ENCODE data around the gene SLC12A7.
"Not testable (repeated sequence)": the region's sequence is repeated elsewhere in the genome, so short reads cannot be mapped to it uniquely, and the experiment has no call there.

SLC12A7 gene

DNA sequence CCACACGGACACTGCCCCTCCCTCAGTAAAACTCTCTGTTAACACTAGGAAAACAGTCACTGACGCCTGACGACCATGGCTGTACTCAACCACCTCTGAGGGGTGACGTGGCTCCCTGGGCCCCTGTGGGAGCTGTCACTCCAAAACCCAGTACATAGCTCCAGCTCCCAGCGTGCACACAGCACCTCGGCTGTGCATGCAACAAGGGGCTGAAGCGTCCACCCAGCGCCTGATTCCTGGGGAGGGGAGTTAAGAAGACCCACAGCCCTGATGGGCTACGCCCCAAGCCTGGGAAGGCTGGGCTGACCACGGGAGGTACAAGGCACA lies 36.3 kb downstream of the SLC12A7 start:
- DNase-seq: no peak

DNA sequence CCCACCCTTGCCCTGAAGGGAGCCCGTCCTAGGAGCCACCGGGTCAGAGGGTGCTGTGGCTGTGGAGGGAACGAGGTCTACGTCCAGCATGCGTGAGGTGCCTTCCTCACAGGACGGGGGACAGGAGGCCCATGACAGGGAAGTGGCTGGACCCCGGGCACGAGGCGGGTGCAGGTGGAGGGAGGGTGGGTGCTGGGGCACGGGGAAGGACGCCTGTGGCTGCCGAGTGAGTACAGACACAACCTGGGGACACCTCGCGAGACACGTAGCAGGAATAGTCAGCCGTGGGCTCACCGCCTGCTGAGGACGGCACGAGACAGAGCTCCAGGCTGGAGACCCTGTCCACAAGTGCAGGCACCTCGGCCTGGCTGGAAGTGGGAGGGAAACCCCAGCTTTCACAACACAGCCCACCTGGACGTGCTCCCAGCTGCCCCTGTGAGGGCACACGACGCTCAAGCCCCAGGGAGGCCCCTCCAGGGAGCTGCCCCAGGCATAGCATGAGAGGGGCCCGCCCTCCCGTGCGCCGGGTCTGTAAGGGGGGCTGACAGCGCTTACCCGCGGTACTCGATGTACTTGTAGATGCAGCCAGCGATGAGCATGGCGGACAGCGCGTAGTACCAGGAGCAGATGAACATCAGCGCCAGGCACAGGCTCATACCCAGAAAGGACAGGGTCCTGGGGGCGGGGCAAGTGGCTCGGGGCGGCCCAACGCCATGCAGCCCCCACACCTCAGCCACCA lies 36.9 kb downstream of the SLC12A7 start:
- no peak for DNase-seq

DNA sequence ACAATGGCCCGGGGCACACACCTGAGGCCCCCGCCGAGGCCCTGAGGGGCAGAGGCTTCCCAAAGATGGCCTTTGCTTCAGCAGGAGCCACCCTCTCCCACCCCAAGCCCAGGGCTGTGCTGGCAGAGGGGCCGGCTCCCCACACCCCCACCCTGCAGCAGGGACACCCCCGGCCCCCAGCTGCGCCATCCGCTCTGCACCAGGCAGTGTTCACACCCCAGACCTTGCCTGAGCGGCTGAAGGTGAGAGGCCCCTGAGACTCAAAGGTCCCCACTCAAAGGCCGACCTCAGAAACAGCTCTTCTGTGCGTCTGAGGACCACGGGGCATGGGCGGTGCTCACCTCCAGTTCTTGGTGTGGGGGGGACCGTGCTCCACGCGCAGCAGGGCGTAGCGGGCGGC lies 37.6 kb downstream of the SLC12A7 start:
- no peak for DNase-seq

DNA sequence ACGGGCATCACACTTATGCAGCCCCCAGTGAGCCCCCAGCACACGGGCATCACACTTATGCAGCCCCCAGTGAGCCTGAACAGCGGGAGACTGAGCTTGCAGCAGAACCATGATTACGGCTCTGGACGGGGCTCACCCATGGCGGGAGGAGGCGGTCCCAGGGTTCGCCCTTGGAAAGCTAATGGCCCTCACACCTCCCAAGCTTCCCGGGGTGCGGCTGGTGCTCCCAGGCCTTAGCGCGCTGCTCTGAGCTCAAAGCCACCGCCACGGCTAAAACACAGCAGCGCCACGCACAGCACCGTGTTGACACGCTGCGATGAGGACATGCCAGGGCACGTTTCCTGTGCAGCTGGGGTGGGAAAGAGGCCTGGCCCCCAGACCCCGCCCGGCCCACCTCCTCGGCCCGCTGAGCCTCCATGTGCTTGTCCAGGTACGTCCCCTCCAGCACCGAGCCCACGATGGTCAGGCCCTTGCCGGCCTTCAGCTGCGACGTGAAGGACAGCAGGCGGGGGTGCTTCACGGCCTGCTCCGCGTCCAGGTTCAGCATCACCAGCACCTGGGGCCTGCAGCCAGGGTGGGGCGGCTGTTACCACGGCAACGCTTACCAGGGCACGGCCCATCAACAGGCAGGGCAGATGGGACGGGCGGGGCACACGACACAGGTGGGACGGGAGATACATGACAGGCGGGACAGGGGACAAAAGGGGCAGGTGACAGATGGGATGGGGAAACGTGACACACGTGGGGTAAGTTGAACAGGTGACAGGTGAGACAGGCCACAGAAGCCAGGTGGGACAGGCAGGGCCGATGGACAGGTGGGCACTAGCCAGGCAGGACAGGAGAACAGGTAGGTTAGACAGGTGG lies 38.4 kb downstream of the SLC12A7 start:
- DNase-seq: no peak

DNA sequence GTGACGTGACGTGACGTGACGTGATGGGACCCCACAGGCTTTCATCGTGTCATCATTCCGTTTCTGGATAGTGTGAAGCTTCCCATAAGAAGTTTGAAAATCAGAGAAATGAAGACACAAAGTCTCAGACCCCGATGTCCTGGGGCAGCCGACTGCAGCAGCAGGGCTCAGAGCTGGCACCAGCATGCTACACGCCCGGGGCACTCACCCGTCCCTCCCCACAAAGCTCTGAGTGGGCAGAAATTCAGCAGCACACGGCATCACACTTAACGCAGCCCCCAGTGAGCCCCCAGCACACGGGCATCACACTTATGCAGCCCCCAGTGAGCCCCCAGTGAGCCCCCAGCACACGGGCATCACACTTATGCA lies 42.2 kb downstream of the SLC12A7 start:
- no peak for DNase-seq

DNA sequence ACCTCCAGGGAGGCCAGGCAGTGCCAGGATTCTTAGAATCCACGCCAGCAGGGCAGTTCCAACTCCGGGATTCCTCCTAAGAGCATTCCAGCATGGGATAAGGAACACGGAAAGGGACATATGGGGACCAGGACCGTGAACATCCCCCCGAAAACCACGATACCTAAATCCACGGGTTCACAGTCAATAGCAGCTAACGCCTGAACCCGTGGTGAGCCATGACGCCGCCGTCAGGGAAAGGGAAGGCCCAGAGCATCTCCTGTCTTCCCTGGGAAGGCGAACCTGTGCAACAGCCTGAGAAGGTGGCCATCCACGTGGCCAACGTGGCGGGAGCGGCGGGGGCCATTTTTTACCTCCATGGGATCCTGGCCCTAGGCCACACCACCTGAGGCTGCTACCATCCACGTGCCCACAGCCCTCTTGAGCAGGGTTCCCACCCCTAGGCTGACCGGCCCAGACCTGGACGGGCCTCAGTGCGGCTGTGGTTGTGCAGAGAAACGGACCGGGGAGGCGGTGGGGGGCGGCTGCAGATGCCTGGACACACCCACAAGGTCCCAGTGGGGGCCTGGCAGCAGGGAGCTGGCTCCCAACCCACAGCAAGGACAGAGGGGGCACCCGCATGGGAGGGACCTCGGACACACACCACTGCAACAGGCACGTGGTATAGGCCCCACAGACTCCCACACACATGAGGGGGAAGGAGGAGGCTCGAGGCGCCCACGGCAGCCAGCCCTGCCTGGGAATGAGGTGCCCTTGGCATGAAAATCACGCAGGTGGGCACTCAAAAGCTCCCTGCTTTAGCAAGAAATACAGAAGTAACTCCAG lies 42.8 kb downstream of the SLC12A7 start:
- DNase-seq: no peak

DNA sequence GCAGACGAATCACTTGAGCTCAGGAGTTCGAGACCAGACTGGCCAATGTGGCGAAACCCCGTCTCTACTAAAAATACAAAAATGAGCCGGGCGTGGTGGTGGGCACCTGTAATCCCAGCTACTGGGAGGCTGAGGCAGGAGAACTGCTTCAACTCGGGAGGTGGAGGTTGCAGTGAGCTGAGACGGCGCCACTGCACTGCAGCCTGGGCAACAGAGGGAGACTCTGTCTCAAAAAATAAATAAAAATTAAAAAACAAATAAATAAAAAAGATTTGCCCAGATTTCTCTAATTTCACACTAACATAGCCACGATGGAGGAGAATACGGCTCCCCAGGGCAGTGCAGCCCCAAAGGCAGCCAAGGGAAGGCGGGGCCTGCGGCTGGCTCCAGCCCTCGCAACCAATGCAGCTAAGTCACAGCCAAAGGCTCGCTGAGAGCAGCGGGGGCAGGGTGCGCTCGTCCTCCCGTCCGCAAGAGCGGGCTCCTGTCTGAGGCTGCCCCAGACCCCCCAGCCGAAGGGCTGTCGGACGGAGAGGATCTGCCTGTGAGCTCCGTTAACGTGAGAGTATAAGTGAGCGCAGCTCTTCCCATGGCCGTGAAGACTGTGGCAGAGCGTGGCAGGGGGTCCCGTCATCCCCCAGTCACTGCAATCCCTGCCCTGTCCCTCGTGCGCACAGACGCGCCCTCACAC lies 43.5 kb downstream of the SLC12A7 start:
- no peak for DNase-seq

DNA sequence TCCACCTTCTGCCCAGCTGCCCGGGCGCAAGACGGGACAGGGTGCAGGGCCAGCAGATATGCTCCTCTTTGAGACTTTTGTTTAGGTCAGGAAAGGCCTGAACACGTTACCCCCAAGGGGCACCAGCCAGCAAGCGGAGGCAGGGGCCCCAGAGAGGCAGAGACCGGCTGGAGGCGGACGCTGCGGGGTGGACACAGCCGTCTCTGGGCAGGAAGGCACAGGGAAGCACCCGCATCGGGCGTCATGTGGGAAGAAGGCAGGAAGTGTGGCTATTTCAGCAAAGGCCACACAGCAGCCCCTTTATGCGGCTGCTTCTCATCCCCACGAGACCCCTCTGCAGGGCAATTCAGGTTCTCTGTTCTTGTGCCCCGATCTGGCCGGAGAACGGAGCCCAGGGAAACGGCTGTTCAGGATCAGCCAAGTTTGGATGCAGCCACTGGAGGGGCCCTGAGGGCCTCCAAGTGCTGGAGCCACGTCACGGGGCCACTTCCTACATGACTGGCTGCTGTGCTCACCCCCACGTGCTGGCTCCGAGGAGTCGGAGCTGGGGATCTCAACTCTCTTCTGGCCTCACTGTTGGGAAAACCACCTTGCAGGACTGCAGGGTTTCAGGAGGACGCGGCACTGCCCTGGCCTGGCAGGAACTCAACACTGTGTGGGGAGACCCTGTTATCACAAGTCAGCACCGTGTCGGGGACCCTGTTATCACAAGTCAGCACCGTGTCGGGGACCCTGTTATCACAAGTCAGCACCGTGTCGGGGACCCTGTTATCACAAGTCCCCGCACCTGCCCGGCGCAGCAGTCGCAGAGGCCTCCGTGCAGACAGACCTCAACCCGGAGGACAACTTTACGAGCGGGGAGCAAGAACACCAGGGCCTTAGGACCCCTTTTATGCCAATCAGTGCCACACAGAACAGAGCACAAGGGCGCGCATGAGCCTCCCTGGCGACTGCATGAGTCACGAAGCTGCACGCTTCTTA lies 44.4 kb downstream of the SLC12A7 start:
- DNase-seq: no peak

DNA sequence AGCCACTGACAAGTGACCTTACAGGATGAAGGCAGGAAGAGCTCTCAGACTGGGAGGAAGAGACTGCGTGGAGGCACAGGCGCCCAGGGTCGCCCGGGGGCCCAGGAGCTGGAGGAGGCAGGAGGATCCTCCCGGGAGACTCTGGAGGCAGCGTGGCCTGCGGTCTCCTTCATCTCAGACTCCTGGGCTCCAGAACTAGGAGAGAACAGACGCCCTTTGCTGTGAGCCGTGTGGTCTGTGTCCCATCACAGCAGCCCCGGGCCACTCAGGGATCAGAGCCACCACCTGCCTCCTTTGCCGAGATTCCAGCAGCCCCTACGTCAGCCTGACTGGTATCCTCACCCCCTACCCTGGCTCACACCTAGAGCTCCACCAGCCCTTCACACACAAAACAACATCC lies 45.2 kb downstream of the SLC12A7 start:
- no peak for DNase-seq

DNA sequence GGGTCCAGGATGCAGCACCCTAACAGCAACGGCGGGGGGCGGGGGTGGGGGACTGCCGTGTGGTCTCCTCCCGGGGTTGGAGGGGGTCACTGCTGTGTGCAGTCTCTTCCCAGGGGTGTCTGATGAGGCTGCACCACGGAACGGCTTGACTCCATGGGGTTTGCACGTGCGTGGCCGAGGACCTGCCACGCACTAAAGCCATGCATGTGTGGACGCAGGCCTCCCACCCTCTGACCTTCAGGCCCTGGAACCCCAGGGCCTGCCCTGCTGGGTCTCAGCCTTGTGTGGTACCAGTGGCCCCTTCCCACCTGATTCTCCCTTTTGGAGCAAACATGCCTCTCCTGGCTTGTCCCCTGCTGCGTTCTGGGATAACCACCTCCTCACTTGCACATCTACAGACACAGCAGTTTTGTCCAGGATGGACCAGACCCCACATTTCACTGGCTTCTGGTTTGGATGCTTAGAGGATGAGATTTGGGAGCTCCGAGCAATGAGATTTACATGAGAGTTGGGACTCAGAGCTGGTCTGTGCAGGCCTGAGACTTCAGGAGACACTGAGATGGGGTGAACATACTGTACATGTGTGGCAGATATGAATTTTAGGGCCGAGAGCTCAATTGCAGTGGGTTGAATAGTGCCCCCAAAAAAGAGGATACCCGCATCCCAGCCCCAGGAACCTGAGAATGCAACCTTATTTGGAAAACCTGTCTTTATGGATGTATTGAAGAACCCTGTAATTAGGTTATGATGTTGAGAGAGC lies 45.8 kb downstream of the SLC12A7 start:
- DNase-seq: no peak

DNA sequence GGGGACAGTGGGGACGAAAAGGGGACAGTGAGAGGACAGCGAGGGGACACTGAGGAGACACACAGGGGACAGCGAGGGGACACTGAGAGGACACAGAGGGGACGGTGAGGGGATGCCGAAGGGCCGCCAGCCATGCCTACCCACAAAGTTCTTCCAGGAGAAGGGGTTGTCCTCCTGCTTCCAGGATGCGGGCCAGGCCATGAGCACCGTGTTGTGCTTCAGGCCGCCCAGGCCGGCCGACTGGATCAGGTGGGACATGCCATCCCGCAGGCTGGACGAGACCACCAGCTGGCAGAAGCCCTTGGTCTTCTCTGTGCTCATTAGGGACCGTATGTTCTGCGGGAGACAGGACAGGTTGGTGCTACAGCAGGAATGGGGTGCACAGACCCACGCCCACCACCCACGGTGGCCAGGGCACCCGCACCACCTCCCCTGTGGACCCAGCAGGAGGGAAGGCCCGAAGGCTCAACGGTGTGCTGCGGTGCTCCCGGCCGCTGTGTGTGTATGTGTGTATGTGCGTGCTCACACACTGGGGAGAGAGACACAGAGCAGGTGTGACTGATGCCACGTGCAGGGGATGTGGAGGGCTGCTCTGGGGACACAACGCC lies 46.6 kb downstream of the SLC12A7 start:
- DNase-seq: no peak

DNA sequence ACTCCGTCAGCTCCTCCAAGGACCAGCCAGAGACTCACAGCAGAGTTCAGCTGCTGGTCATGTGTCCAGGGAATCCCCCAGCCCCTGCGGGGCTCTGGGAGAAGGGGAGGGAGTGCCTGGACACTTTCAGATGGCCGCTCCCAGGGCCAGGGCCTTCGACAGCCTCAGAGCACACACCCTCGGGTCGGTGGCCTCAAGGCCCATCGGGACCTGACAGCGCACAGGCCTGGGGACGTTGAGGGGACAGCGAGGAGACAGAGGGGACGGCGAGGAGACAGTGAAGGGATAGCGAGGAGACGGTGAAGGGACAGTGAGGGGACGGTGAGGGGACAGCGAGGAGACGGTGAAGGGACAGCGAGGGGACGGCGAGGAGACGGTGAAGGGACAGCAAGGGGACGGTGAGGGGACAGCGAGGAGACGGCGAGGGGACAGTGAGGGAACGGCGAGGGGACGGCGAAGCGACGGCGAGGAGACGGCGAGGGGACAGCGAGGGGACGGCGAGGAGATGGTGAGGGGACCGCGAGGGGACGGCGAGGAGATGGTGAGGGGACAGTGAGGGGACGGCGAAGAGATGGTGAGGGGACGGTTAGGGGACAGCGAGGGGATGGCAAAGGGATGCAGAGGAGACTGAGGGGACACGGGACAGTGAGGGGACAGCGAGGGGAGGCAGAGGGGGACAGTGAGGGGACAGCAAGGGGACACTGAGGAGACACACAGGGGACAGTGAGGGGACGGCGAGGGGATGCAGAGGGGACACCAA lies 47.3 kb downstream of the SLC12A7 start:
- no peak for DNase-seq

DNA sequence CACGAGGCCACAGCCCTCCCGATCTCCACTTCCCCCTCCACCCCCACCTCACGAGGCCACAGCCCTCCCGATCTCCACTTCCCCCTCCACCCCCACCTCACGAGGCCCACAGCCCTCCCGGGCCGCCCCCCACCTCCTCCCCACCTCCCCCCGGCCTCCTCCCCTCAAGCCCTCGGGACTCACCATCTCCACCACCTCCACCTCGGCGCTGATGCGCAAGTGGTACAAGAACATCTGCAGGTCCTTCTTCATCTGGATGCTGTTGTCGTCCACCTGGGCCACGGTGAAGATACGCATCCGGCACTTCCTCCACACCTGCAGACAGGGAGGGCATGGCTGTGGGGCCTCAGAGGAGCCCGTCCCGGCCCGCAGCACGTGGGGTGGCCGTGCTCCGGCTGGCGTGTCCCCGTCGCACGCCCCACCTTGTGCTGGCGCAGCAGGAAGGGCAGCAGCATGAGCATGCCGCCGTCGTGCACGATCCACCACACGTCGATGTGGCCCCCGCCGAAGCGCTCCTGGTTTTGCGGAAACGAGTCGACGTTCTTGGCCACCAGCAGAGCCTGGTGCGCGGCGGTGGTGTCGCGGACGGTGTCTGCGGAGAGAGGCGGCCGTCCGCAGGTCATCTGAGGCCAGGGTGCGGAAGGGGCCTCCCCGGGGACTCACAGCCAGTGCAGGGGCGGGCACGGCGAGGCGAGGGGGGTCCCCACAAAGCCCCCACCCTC lies 48.0 kb downstream of the SLC12A7 start:
- DNase-seq: no peak

DNA sequence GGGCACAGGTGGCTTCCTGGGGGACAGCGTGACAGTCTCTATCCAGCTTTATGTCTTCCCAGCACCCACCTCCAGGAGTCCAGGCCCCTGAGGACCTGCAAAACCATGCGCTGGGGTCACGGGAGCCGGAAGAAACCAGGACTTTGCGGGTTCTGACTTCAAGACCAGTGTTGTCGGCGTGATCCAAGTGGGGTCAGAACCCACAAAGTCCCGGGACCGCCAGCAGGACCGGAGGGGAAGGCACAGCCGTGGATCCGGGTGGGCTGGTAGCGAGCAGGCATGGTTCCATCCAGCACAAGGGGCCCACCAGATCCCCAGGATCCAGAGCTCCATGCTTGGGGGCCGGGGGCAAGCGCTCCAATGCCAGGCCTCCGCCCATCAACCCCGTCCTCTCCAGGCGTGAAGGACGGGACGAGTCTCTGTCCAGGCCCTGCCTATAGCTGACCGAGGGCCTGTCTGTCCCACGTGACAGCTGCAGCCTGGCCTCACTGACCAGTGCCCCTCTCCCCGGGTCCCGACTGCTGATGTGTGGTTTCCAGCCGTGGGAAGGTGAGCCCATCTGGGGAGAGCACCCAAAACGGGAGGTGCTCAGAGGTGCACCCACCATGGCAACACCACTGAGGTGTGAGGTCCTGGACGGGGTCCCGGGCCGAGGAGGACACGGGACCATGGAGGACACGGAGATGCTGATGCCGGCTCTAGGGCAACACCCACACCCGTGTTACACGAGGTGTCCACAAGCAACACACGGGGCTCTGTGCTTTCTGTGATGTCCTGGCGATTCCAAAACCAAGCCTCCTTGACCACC lies 48.9 kb downstream of the SLC12A7 start:
- DNase-seq: no peak

DNA sequence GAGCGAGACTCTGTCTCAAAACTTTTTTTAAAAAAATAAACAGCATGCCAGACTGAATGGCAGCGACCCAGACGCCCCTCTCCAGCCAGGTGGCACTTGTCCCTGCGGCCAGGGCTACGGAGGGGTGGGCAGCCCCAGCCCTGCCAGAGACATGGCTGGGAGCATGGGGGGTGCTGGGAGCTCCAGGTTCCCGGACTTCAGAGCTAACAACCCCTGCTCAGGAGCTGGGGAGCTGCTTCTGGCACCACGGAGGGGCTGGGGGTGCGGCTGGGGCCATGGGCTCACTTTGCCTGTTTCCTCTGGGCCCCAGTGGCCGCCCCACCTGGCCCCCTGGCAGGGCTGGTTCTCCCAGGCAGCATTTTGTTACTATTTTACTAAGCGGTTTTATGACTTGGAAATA lies 49.9 kb downstream of the SLC12A7 start:
- DNase-seq: no peak

DNA sequence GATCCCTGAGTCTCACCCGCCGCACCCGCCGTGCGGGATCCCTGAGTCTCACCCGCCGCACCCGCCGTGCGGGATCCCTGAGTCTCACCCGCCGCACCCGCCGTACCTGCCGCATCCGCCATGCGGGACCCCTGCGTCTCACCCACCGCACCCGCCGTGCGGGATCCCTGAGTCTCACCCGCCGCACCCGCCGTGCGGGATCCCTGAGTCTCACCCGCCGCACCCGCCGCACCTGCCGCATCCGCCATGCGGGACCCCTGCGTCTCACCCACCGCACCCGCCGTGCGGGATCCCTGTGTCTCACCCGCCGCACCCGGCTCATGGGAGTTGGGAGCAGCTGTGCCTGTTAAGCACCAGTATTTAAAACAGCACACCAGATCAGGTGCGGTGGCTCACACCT lies 50.6 kb downstream of the SLC12A7 start:
- DNase-seq: not testable (repeated sequence)

DNA sequence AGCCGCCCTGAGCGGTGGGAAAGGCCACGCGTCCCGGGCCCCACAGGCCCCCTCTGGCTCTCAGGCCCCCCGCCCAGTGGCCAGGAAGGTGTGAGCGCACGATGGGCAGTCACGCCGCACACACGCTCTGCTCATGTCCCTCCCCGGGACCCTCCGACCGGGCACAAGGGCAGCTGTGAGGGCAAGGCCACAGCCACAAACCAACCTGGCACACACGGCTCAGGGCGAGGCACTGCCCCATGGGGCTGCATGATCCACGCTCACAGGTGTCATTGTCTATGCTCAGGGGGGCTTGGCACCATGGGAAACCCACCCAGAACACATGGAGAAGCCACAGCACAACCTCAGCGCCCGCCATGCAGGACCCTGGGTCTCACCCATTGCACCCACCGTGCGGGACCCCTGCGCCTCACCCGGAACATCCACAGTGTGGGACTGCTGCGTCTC lies 51.3 kb downstream of the SLC12A7 start:
- no peak for DNase-seq

DNA sequence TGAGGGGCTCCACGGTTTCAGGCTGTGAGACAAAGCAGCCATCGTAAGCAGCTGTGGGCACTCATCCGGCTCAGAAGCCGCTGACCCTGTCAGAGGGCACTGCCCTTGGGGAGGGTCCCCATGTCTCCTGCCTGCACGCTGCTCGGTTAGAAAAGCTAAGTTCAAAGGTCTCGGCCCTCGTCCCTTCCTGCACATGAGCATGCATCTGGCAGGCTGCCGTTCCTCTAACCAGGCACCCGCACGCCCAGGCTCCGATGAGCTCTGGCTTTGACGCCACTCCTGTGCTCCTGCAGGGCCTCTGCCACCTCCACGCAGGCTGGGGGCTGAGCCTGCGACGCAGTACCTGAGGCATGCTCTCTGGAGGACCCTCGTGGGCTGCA lies 52.0 kb downstream of the SLC12A7 start:
- no peak for DNase-seq
